GM18502 (cell line): ENCODE results near the gene CDK6.

Source experiments
- ATAC-seq: cut with Tn5 transposase; IDR thresholded peaks from one replicate; pipeline ENCODE4 v1.9.1; 2021; ENCODE audit warnings: mild to moderate bottlenecking; ENCODE audit not compliant: unreplicated experiment, poor library complexity

The CDK6 gene

DNA sequence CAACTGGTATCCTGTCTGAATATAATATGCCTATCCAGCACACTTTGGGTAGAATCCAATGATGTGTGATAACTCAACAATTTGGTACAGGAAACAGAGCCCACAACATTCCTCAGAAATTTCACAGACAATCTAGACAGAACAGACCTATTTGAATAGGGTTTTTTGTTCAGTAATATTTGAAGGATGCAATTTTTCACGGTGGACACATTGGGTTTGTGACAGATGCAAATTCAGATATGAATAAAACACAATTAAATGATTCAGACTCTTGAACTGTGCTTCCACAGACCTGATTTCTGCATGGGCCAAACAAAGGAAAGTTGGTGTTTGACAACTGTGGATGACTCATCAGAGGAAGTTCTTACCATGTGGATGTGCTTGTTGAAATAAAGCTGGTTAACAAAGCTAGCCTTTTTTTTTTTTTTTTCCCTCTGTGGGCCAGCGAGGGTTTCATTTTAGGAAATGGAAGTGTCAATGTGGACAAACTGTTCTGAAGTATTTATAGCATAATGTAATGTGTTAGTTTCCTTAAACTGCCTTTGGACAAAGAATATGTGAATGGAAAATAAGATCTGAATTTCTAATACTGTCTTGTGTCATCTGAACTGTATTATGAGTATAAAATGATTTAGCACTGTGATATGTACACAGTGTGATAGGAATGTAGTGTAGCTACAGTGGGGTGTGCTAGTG, 203.0 kb downstream of the CDK6 start:
- ATAC-seq: no peak

DNA sequence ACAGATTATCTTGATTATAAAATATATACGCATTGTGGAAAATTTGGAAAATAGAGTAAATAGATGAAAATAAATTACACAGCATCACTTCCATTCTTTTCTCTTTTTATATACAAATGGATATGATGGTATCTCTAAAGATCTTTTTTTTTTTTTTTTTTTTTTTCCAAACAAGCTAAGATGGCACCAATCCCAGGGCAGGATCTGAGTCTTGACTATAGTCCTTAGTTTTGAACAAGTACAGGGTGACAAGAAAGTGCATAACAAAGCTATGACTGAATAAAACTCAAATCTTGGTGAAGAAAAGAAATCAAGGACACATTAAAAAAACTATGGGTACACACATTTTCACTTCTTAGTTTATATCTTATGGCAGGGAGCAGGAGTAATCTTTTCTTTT, 203.6 kb downstream of the CDK6 start:
- no peak for ATAC-seq

DNA sequence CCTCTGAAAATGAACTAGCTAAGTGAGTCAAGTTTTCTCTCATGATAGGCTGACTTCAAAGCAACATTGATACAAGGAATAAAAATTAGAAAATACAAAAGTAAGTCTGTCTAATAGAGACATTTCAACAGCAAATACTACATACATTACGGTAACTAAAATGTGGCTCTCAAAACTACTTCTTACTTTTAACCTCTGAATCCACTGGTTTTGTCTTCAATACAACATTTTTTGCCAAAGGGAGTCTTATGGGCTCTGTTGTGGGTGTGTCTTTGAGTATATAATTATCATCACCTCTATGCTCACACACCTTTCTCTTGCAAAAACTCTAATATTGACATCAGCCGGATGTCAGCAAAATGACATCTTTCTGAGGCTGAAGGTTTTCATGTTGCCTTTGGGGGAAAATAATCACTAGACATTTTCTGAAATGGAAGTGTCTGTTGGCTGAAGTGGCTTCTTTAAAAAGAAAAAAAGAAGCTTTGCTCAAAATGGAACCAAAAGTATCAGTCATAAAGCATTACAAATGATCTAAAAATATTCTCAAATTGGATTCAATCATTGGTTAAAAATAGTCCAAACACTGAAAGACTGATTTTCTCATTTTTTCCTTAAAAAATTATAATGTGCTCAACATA, 204.4 kb downstream of the CDK6 start:
- no peak for ATAC-seq

DNA sequence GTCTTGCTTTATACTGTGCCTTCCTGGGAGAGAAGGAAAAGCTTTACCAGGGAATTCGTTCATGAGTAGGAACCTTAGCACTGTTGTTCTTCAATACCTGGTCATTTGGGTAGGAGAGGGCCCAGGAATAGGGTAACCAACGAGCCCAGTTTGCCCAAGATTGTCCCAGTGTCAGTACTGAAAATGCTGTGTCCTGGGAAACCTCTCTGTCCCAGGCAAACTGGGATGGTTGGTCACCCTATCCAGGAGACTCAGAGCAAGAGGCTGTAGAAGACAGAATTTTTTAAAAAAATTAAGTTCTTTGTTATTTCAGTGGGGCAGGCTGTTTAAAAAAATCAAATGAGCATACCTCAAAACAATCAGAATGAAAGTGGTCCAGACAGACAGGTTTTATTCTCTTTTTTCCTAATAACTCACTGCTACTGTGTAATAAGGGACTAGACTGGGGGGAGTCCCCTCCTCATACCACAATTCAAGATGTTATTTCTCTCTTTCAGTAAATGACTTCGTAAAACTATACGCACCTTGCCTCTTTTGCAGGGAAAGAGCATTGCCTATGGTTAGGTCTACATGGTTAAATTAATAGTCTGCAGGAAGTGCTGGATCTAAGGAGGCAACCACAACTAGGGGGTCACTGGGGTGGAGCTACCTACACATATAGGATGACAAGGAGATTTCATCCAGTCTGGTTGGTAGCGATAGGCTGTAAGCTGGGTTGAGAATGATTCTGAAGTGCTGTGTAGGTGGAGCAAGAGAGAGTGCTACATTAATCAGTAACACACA, 205.1 kb downstream of the CDK6 start:
- ATAC-seq: peak; percentile 59

DNA sequence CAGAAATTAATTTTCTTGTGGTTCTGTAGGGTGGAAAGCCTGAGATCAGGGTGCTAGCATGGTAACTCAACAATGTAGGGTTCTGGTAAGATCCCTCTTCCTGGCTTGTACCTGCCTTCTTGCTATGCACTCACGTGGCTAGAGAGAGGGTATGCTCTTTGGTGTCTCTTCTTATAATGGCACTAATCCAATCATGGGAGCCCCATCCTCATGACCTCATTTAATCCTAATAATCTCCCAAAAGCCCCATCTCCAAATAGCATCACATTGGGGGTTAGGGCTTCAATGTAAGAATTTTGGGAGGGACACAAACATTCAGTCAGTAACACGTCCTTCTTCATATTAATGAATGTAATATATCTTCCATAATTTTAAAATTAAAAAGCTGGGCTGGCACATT, 206.6 kb downstream of the CDK6 start:
- ATAC-seq: no peak

DNA sequence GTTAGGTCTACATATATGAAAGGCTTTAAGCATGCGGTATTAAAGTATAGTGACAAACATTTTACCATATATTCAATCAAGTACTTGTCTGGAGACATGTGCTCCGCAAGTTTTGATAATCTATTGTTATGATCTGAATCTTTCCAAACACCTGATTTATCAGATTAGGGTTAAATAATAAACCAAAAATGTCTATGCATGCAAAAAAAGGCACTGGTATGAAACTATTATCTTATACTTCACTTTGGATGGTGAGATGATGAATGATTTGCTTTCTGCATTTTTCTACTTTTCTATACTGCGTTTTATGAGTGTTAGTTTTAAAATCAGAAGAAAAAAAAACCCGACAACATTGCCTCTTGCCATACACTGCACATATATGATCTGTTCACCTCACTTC, 208.4 kb downstream of the CDK6 start:
- no peak for ATAC-seq

DNA sequence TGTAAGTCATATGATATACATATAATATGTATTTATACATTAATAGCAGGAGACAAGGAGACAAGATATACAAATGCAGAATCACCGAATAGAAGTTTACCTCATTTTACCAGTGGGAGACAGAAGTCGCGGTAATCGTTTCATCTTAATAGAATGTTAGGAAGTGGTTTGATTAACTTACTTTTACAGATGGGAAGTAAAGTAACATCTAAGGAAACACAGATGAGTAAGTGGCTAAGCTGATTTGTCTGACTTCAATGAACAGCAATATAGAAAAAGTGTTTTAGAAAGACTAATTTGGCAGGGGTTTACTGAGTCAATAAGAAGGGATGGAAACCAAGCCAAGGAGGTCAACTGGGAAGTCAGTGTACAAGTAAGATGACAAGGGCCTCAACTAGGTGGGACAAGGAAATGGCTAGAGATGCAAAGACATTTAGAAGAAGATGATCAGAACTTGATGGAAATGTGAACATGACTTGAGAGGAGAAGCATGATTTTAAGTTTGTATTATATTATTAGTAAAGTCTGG, 210.0 kb downstream of the CDK6 start:
- ATAC-seq: no peak

DNA sequence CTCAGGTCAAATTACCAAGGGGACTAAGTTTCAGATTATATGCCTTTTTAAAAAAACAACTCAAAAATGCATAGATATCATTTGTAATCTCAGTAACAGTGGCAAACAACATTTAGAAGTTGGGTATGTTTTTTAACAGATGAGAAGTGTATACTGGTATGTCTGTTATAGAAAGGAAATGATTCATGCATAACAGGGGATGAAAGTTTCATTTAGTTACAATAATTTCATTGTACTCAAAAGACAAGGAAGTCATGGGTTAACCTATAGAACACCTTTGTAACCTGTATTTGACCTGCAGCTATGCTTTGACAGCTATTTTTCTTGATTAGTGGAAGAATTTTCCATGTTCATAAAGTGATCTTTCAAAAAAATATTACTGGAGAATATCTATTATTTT, 210.8 kb downstream of the CDK6 start:
- ATAC-seq: no peak

DNA sequence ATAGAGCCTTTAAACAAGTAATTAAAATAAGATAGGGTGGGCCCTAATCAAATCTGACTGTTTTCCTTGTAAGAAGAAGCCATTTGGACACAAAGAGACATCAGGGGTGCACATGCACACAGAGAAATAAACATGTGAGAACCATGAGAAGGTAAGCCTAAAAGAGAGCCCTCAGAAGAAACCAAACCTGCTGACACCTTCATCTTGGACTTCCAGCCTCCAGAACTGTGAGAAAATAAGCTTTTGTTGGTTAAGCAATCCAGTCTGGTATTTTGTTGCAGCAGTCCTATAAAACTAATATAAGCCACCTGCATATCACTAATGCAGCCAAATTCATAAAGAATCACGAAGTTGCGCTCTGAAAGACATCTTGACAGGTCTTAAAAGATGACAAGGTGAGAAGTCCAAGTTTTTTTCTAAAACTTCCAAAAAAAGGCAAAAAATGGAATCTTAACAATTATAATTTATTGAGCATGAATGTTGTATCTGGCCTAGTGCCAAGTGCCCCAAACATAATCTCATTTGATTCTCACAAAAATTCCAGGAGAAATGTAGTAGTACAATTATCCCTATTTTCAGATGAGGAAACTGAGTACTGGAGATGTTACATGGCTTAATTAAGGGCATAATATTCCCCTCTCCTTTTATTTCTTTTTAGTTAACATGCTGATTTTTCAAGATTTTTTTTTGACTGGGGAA, 211.9 kb downstream of the CDK6 start:
- no peak for ATAC-seq

DNA sequence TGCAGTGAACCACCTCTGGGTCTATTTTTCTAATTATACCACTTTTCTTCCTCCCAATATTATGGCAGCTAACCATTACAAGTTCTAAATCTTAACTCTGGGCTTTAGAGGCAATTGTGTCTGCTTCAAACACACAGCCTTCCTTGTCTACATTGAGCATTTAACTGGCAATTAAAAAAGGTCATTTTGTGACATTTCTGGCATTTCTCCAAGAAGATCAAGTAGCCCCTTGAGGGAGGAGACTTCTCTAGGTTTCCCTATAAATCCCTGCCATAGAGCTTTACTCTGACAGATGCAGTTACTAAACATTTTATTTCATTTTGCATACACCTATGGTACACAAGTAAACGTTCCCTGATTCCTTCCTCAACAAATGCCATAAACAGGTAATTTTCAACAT, 212.8 kb downstream of the CDK6 start:
- ATAC-seq: no peak

DNA sequence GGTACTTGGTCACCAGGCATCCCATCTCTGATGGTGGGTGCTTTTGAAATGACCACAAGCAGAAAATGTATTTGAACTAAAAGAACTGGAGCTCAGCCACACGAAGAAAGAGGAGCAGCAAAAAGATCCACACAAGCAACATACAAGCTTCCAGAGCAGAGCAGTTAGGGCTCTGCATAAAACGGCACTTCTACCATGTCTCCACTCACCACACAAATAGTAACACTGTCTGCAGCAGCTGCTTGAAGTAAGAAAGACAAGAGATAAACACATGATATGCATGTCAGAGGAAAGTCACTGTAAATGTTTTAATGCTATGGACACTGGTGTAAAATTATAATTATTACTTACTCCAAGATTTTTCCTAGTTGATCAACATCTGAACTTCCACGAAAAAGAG, 213.7 kb downstream of the CDK6 start:
- peak; percentile 1 for ATAC-seq

DNA sequence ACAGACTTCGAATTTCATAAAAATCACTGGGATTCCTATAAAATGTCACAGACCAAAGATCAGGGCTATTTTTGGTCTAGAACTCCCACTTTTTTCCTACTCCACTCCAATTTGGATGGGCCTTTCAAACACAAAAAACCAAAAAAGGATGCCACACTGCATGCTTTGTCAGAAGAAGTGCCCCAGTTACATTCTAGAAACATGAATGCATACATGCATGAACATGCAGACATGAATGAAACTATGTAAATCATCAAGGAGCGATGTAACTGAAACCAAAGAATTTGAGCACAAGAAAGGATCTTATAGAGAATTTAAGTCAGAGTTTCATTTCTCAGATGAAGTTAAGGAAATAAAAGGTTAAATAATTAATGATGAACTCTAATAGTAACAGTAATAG, 214.3 kb downstream of the CDK6 start:
- ATAC-seq: peak; percentile 60

DNA sequence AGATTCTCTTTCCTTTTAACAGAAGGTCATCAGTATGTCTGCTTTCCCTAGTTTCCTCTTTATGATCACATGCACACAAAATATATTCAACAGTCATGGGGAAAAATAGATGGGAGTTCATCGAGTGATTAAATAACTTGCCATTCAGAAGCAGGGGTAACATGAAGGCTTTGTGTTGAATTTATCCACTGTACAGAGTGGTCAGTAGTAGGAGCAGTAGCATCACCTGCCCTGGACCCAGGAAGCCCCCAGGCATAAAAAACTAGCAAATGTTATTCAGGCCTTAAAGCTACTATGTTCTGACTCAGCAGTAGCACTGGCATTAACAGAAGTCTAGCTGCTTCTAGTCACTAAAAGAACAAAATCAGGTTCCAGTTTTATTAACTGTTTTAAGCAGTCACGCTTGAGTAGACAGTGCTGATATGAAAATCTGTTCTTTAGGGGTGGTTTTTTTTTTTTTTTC, 214.8 kb downstream of the CDK6 start:
- peak; percentile 60 for ATAC-seq

DNA sequence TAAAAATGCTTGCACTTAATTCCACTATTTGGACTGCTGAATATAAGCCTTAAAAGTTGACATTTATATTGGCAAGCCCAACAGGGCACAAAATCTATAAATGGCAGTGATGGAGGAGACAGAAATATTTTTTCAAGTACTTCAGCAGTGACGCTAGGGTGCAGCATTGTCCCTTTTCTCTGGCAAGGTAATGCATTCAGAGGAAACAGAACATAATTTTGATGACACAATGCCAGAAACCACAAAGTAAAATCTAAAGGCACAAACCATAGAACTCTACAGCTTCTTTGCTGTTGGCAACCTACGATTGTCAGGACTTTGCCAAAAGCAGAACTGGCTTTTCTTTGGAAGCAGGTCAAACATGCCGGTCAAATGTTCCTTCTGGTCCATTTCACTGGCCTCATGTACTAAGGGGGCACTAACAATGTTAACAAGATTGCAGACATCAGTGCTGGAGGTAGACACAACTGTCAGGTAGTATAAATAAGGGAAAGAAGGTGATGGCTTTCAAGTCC, 215.3 kb downstream of the CDK6 start:
- peak; percentile 65 for ATAC-seq

DNA sequence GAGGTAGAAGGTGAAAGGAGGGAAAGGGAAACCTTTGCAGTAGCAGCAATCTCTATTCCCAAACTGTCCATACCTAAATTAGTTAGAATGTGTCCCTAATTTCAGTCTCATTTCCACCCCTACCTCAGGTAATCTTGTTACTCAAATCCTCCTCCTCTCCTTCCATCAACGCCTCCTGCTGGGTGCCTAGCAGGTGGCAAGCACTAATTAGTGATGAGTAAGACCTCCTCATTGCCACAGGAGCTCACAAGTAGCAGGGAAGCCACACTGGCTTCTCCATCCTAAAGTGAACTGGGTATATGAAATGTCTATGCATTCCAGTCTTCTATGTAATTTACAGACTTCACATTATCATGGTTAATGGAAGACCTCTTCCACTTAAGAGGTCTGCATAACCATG, 220.5 kb downstream of the CDK6 start:
- ATAC-seq: no peak

DNA sequence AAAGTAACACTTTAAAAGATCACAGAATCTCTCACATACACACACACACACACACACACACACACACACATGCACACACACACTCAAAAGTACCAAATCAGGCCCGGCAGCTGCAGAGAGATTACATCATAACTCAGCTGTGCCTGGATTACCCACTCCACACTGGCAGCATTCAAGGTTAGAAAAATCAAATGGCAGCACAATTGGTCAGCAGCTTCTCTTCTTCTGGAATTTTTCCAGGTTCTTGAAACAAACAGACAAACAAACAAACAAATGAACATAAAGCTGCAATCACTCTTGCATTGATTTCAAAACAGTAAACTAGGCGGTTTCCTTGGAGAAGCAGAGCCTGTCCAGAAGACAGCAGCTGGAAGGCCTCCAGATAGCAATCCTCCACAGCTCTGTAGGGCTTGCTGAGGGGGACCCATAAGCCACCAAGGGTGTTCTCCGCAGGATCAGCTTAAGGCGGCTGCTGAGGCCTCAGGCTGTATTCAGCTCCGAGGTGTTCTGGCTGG, 221.7 kb downstream of the CDK6 start:
- no peak for ATAC-seq

DNA sequence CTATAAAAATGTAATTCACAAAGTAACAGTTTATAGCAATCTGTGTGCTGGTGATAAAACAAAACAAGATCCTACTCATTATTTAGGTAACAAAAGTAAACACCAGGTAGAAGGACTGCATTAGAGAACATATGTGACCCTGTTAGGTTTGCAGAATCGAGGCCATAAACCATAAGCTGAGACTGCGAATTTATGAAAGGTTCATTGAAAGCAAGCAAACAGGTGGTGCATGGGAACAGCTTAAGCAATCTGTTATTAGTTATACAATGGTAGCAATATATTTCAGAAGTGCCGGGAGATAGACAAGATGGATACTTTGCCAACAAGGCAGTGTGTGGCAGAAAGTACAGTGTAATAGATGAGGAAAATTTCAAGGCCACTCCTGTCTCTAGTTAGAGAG, 222.7 kb downstream of the CDK6 start:
- no peak for ATAC-seq

DNA sequence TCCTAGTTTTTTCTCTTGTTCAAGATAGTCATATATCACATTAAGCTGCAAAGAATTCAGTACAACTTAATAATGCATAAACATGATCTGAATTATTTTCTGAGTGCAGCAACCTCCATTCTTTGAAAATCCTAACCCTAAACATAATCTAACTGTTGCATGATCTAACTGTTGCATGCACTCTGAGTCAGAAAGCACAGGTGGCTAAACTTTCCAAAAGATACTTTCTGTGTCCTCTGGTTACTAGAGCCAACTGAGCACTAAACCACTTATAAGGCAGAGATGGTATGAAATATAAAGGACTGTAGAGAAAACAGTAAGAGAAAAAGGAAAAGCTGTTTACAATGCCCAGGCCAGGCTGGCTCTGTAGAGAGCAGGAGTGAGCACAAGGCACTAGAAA, 223.2 kb downstream of the CDK6 start:
- no peak for ATAC-seq

DNA sequence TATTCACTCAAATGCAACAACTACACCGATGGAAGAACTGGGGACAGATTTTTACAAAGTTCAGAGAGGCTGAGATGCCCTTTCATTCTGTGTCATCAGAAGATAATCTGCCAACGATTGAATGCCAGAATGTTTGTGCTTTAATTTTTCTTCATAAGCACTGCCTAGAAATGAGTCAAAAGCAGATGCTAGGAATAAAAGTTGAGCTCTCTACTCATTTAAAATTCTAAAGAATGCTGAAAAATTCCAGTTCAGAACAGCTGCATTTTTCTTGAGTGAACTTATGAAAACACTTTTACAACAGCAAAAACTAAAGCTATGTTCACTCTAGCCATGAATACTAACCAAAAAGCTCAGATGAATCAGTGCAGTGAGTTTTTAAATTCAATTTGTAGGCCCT, 223.9 kb downstream of the CDK6 start:
- ATAC-seq: no peak

DNA sequence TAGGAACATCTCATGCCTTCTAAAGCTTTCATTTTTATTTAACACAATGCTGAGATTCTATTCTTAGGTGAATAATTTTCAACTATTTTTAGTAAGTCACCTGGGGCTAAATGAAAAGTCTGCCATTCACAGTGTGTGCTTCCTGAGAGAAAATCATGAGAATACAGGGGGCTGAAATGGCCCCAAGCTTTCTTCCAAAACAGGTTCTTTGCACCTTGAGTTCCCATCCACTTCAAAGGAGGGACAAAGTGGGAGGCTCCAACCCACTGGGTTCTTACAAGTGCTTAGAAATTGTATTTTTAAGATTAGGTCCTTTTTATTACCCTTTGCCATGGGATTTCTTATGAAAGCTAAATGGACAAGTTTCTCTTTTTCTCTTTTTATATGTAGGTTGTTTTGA, 224.6 kb downstream of the CDK6 start:
- no peak for ATAC-seq
